IPS-11a (cell line): ENCODE measurements around the gene TPMT.

Experiments used
- H3K4me3 ChIP-seq: one replicate; pipeline ENCODE4 v1.5.1; 2013; ENCODE audit warnings: low read depth, low read length, control low read depth

Gene TPMT

DNA sequence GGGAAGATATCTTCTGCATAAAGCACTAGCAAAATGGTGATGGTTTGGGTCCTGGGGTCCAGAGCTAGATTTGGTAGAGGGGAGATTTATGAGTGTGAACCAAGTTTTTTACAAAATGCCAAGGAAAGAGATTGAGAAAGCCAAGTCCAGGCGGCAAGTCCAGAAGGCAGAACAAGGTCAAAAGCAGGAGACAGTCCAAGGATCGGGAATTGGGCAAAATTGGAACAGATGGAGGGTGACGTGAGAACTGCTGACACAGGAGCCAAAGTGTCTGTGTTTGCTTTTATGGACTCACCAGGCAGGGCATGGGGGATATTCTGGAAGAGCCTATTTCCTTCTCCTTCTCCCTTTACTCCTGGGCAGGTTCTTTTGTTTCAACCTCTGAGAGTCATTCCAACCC is 36.5 kb downstream of the TPMT start:
- no peak overlapping the region for H3K4me3 ChIP-seq

DNA sequence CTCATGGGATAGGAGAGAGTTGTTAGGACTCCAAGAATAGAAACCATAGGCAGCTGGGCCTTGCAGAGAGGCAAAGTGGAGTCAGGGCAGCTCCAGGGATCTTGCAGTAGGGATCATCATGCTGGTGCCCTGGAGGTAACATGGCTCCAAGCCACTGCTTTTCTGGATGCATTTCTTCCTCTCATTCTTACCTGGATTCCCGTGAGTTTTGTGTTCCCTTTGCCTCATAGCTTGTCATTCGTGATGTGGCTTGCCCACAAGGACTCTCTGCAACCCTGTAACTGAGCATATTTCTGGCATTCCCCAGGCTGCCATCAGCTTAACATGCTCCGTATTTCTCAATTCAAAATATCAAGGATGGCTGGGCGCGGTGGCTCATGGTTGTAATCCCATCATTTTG is 37.7 kb downstream of the TPMT start:
- no peak overlapping the region for H3K4me3 ChIP-seq

DNA sequence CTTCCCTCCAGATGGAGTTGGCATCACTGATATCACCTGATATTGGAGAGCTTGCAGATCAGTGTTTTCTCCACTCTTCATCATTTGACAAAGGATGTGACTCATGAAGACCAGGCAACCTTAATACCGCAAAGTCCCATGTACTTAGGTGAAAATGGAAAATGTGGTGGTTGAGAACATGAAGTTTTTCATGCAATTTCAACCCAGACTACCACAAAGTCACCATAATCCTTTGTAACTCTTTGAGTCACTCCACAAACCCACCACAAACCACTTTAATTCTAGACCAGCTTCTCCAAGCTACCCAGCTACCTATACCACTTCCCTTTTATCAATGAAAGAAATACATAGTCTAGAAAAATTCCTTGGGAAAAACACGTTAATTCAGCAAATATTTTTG is 39.5 kb downstream of the TPMT start:
- no peak overlapping the region for H3K4me3 ChIP-seq

DNA sequence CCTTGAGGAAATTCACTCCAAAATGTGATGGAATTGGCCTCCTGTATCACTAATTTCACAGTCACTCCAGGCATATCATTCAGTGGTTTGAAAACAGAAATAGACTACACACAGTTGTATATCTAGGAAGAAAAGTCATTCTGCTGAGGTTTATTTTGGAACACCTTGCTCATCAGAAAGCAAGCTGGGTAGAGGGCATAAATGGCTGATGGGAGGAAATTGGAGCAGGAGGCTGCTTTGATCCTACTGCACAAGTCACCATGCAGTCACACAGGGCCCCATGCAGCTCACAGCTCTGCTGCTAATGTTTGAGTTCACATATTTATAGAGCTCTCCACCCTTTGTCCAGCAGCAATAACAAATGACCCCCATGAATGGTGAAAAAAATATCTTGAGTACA is 44.7 kb downstream of the TPMT start:
- no peak overlapping the region for H3K4me3 ChIP-seq

DNA sequence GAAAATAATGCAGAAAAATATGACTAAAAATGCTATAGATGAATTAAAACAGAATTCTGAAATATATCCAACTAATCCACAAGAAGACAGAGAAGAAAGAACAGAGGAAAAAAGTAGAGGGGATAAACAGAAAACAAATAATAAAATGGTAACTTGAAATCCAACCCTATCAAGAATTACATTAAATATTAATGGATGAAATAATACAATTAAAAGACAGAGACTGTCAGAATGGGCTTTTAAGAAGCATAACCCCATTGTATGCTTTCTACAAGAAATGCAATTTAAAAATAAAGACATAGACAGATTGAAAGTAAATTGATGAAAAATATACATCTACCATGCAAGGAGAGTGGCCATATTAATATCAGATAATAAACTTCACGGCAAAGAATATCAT is 47.8 kb downstream of the TPMT start:
- H3K4me3 ChIP-seq: no peak overlapping the region

DNA sequence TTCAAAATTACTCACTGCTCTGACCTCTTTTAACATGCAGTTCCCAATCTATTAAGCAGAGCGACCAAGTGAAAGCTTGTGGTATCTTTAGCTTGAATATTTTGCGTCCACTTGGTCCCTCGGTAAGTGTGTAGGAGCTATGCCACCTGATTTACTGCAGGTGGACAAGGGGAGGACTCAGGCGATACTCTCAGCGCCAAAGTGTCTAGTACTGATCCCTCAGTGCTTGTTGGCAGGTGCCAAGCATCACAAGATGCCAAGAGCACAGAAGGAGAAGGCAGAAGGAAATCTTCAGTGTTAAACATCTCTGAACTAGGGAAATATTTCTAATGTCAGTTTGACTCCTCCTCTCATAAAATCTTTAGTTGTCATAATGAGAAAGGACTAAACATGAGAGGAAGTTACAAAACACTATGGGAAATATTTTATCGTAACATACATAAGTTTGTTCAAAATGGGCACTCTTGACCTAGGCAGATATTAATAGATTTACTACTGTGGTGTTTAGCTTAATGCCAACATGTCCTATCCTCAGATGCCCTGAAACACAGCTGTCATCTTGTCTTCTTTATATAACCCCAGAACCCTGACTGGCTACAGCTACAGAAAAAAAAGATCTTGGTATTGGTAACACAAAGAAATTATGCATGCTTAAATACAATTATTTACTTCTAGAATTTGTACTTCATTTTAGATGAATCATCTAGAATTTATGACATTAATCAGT is 51.9 kb downstream of the TPMT start:
- H3K4me3 ChIP-seq: no peak overlapping the region

DNA sequence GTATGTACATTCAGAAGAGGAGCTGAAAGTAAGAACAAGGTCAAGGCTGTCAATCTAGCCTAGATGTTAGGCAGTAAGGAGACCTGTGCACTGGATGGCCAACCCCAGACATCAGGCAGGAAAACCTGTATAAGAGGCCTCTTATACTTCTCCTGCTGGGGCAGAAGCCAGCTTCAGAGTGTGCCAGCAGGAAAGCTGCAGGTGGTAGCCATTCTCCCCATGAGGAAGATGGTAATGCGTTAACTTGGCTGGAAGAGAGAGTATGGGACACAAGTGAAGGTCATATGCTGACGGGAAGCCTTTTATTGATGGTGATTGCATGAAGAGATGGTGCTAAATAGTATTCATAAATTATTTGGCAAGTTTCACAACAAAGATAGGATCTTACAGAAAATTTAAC is 53.0 kb downstream of the TPMT start:
- H3K4me3 ChIP-seq: no peak overlapping the region

DNA sequence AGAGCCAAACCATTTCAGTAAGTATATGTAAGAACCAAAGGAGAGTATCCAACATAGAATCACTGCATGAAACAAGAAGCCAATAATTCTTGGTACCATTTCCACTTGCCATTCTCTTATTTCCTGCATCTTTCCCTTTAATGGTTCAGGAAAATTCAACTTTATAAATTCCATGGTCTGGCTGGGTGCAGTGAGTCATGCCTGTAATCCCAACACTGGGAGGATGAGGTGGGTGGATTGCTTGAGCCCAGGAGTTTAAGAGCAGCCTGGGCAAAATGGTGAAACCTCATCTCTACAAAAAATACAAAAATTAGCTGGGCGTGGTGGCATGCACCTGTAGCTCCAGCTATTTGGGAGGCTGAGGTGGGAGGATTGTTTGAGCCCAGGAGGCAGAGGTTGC is 53.6 kb downstream of the TPMT start:
- no peak overlapping the region for H3K4me3 ChIP-seq

DNA sequence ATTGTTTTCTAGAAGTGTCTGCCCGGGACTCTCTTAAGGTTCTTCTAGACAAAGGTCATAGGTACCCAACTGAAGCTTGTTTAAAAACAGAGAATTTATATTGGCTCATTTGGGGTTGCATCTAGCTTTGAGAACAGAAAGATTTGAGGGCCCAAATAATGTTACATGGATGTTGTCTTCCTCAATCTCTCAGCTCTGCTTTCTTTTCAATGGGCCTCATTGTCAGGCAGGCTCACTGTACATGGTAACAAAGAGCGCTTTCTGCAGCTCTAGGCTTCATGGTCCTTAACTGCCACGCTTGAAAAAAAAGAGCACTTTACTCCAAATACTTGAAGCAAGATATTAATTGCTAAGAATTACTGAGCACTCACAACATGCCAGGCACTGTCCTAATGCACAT is 54.6 kb downstream of the TPMT start:
- H3K4me3 ChIP-seq: no peak overlapping the region

DNA sequence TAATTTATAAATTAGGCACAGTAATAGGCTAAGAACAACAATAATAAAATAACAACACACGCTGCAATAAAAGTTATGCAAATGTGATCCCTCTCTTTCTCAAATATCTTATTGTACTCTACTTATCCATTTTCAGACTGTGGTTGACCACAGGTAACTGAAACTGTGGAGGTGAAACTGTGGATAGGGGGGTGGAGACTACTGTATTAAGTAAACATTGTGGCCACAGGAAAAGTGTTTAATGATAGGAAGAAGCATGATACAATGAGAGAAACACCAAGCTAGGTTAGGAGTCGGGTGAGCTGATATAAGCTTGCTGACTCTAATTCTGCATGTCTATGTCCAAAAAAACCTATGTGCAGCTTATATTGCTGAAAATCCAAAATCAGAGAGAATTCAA is 55.4 kb downstream of the TPMT start:
- H3K4me3 ChIP-seq: no peak overlapping the region

DNA sequence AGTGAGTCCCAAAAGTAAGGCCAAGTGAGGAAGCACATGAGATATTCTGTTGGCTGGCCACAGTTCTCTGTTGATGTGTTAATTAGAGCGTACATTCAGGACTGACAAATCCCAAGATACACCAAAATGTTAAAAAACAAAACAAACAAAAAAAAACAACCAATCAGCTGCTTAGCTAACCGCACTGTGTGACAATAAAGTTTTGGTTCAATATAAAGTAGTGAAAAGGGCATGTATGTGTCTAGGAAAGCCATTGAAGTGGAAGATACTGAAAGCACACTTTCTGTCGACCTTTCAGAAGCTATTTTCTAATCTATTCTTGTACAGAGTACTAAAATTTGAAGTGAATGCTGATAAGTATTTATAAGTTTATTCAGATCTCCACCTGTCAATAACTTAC is 58.5 kb downstream of the TPMT start:
- H3K4me3 ChIP-seq: no peak overlapping the region

DNA sequence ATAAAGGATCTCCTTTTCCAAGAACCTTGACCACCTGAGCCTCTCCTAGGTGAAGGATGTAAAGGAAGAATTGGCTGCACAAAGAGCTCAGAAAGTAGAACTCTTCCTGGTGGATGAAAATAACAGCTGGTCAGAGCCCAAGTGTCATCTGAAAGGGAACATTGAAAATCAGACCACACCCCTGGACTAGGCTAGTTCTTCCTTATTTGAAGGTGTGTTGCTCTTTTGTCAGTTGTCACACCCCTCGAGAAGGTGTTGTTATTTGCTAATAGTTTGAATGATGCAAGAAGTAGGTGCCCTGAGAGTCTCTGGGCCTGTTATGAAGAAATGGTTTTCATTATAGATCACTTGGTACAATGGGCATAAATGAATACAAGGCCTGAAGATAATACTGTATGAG is 63.5 kb downstream of the TPMT start:
- H3K4me3 ChIP-seq: no peak overlapping the region

DNA sequence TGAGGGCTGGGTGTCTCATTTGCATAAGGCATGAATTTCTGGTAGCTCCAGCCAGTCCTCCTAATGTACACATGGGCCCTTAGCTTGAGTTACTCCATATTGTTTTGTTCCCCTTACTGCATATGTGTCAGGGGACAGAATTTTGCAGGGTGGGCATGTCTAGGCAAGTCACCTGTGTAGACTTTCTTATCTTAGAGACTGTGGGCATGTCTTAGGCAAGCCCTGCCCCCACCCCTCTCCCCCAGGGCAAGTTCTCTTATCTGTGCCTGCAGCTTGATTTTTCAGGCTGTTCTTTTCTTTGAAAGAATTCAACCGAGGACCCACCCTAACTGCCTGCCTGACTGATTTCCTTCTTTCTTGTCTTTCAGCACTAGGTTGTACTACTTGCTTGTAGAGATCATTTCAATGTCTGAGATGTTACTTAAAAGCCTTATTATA is 64.5 kb downstream of the TPMT start:
- H3K4me3 ChIP-seq: no peak overlapping the region

DNA sequence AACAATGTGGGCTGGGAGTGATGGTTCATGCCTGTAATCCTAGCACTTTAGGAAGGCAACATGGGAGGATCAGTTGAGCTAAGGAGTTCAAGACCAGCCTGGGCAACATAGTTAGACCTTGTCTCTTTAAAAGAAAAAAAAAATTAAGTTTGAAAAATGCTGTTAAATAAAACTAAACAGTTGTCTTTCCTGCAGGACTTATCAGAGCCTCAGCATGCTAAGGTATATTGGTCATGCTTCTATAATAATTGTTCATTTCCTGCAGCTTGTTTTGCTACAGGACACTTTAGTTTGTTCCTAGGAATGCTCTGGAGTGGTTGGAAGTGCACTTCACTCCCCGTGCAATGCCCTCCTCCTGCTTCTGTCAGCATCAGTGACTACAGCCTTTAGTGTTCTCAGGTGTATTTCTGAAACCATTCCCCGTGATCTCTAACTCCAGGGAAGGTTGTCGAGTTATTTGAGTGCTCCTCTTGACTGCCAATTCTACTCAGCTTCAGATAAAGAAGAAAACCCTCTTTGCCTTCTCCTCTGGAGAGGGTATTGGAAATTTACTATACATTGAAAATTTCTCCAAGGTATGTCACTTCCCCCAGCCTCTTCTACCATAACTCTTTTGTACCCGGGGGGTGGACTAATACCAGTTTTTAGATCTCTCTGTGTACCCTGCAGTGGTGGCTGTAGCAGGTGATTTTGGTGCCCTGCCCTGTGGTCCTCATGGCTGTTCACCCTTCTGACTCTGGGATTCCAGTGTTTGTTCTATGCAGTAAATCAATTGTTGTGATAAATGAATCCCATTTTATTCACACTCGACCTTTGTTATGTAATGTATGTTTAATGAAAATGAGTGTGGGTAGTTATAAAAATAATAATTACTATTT is 66.2 kb downstream of the TPMT start:
- H3K4me3 ChIP-seq: no peak overlapping the region

DNA sequence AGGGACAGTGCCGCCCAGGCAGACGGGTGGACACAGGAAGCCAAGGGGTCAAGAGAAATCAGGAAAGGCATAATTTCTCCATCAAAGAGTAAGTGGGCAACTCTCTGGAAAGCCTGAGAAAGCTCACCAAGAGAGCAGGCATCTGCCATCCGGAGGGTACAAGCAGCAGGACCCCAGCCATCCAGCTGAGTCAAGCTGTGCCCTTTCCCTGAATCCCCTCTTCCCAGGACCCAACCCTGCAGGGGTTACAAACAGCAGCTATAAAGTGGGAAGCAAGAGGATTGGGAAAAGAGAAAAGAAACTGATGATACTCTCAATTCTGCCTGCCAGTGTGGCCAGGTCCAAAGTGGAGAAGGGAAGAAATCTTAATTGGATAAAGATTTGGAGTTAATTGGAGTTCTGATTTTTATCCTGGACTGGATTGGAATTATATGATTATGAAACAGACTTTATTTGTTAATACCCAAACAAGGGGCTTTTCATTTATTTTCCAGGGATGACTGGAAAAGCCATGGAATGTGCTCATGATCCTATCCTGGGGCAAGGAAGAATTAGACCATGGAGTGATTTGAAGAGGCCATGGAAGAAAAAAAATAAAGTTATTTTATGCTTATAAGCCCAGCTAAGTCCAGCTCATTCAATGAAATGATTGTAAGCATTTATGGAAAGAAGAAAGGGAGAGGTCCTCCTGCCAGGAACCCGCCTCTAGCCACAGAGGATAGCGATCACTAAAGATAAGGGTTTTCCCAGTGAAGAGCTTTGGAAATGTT is 67.3 kb downstream of the TPMT start:
- no peak overlapping the region for H3K4me3 ChIP-seq

DNA sequence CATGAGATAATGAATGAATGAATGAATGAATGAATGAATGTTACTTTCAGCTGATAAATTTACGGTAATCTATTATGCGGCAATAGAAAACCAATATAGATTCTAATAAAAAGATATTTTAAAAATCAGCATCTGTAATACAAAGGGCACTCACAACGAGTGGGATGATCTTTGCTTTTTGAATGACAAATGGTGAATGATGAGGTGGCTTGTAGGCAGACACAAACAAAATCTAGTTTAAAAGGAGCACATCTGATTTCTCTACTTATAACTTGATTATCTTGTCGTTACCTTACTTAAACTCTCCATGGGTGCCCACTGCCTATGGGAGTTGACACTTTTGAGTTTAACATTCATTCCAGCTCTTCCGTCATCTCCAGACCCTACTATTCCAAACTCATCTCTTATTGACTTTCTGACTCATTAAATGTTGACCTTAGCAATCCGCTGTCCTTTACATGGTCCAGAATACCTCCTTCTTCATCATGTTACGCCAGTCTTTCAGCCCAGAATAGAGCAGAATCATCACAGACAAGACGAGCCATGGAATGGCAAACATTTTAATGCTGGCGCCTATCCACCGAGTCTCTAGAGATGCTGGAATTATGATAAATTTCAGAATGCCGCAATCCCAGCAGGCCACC is 73.7 kb downstream of the TPMT start:
- H3K4me3 ChIP-seq: no peak overlapping the region

DNA sequence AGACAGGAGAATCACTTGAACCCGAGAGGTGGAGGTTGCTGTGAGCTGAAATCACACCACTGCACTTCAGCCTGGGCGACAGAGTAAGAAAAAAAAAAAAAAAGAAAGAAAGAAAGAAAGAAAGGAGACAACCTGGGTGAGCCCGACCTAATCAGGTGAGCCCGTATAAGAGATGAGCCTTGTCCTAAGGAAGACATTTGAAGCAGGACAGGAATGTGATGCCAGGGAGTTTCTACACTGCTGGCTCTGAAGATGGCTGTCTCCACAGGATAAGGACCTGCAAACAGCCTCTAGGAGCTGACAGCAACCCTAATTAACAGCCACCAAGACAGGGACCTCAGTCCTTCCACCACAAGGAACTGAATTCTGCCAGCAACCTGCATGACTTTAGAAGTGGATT is 74.3 kb downstream of the TPMT start:
- no peak overlapping the region for H3K4me3 ChIP-seq

DNA sequence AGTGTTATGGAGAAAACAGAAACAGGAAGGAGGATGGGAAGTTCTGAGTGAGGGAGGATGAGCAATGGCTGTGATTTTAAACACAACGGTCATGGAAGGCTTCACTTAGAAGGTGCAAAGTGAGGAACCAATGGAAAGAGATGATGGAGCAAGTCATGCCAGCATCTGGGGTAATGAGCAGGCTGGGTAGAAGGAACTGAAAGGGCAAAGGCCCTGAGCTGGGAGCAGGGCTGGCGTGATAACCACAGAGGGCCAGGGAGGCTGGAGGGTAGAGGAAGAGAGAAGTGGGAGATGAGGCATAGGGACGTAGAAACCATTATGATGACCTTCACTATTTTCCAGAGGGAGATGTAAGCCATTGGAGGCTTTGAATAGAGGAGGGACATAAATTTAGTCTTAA is 76.0 kb downstream of the TPMT start:
- H3K4me3 ChIP-seq: no peak overlapping the region
